Astrocyte of the spinal cord (primary cell): ENCODE data around the gene SLC1A2.

Experiments used
- DNase-seq: peaks from one replicate; pipeline ENCODE4 v3.0.0; 2011; ENCODE audit warnings: low read depth, low spot score
- H3K4me3 ChIP-seq: 2 replicates; pipeline ENCODE4 v1.5.1; 2011; ENCODE audit warnings: low read depth, mild to moderate bottlenecking, low read length, moderate library complexity
- in situ Hi-C: cut with HindIII; loops from 2 replicates; pipeline ENCODE4 v1.10.0; 2017; ENCODE audit warnings: low sequenced_read_pairs
- TF ChIP-seq, protein P1 (sequence below): IDR thresholded peaks from 2 replicates; pipeline ENCODE4 v1.5.1; 2012; ENCODE audit warnings: low read depth, mild to moderate bottlenecking, low read length, inconsistent platforms

The SLC1A2 gene

DNA sequence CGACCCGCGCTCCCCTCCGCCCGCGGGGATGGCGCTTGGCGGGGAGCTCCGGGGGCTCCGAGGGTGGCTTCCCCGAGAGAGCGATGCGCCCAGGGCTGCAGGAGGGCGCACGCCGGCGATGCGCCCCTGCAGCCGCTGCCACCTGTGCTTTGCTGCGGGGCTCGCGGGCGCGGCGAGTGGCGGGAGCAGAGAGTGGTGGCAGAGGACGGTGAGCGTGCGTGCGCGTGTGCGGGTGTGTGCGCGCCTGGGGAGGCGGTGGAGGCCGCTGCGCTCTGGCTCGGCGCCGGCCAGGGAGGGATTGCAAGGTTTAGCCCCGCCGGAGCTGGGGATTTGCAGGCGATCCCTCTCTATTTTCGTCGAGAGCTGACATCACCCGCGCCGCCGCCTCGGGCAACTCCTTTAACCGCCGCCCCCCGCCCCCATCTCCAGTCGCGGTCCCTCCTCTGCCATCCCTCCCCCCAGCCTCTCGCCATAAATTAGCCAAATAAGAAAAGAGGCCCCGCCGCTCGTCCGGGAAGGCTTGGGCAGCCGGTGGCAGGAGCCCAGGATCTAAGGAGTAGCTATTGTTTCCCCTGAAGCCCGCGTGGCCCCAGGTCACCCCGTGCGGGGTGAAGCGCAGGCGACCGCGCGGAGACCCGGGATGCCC lies at the start of gene SLC1A2:
Gene SLC1A2 (minus strand): TSS at position 375 of the 646 bp plus-strand sequence. CDS start 592 bp downstream, outside the sequence.
- in situ Hi-C loops, result no loop called here
- TF ChIP-seq, protein P1, sequence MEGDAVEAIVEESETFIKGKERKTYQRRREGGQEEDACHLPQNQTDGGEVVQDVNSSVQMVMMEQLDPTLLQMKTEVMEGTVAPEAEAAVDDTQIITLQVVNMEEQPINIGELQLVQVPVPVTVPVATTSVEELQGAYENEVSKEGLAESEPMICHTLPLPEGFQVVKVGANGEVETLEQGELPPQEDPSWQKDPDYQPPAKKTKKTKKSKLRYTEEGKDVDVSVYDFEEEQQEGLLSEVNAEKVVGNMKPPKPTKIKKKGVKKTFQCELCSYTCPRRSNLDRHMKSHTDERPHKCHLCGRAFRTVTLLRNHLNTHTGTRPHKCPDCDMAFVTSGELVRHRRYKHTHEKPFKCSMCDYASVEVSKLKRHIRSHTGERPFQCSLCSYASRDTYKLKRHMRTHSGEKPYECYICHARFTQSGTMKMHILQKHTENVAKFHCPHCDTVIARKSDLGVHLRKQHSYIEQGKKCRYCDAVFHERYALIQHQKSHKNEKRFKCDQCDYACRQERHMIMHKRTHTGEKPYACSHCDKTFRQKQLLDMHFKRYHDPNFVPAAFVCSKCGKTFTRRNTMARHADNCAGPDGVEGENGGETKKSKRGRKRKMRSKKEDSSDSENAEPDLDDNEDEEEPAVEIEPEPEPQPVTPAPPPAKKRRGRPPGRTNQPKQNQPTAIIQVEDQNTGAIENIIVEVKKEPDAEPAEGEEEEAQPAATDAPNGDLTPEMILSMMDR, result no peak
- H3K4me3 ChIP-seq, result peak within 1 kb of the TSS; percentile 27
- DNase-seq, result peak; percentile 10

DNA sequence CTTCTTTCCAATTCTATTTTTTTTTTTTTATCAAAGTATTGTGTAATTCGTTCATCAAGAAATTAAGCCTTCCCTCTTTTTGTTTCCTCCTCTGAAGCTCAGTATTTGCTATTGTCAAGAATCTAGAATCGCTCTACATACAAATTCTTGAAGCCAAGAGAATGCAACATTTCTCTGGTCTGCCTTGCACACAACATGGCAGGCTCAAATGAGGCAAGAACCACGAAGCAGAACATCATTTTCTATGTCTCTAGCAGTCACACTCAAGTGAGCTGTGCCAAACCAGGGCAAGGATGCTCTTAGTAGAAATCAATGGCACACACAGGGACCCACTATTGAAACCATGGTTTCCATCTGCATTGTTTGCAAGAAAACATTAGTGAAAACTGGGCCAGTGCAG lies 46.7 kb upstream of the SLC1A2 start:
- no peak for DNase-seq
- H3K4me3 ChIP-seq, result no peak overlapping the region
- TF ChIP-seq, protein P1, result no peak
- in situ Hi-C loops, result no loop called here

DNA sequence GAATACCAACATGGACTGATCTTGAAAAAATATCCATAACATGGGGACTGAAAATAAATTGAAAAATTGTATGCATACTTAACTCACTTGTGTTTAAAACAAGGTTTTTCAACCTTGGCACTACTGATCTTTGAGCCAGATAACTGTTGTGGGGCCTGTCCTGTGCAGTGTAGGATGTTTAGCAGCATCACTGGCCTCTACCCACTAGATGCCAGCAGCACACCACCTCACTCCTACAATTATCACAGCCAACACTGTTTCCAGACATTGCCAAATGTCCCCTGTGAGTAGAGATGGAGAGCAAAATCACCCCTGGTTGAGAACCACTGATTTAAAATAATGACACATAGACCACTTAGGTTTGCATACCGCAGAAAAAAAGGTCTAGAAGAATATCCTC lies 45.0 kb upstream of the SLC1A2 start:
- no peak overlapping the region for H3K4me3 ChIP-seq
- DNase-seq, result no peak
- TF ChIP-seq, protein P1, result peak; percentile 38
- in situ Hi-C loops, result no loop called here

DNA sequence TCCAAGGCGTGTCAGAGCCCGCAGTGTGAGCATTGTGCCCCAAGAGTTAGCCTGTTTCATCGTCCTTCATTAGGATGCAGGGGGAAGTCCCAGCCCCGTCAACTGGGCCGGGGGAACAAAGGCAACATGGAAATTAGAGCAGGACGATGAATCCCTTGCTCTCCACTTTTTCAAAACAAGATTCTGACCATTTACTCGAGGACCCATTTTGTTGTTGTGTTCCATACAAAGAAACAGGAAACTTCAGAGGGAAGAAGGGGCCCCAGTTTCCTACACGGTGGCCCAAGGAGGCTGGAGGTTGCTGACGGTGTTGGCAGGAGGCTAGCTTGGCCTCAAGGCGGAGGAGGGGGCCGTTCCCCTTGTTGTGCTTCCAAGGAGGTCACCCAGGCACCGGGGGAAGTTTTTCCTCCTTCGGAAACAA lies 44.0 kb upstream of the SLC1A2 start:
- in situ Hi-C loops, result no loop called here
- DNase-seq, result no peak
- no peak overlapping the region for H3K4me3 ChIP-seq
- TF ChIP-seq, protein P1, result no peak

DNA sequence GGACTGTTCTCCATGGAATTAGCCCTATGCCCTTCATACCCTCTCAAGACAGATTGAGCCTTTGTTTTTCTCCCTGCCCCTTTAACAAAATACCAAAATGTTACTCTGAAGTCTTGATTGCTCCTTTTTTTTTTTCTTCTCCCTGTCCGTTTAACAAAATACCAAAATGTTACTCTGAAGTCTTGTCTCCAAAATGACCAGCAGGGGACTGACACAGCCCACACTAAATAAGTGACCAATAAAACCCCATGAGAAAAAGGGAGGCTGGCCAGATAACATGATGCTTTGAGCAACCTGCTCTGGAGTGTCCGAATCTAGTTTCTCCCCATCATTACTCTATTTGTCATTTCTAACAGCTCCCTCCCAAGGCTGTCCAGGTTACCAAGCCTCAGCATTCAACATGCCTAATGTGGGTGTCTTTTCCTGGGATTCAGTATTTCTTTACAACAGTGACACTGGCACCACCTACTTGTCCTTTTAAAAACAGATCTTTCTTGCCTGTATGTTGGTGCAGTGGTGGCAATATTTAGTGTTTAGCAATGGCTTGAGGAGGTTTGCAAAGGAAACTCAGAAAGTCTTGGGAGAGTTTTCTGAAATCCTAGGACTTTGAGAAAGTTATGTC lies 42.7 kb upstream of the SLC1A2 start:
- TF ChIP-seq, protein P1, result no peak
- no peak overlapping the region for H3K4me3 ChIP-seq
- no peak for DNase-seq
- in situ Hi-C loops, result no loop called here

DNA sequence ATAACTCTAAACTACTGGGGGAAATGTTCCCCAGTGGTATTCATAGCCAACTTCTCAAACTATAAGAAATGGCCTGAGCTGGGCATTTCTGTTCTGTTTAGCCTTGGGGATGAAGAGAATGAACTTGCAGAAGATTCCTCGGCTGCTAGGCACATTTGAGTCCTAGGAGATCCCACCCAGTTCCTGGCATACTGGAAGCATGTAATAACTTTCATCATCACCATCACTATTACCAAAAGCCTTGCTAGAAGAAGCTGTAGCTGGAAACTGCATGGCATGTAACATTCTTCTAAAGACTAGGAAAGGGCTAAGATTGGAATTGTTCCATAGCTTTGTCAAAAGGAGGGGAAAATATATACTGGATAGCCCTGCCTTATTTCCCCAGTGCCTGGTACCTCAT lies 40.1 kb upstream of the SLC1A2 start:
- in situ Hi-C loops, result no loop called here
- H3K4me3 ChIP-seq, result no peak overlapping the region
- no peak for DNase-seq
- TF ChIP-seq, protein P1, result no peak
